Hematopoietic multipotent progenitor cell treated with erythropoietin and hydrocortisone succinate and interleukin-3 and kit ligand, for 4 days (in vitro differentiated cells): ENCODE measurements around the gene LHFPL5.

Experiments used
- DNase-seq: peaks from one replicate; pipeline ENCODE4 v3.0.0-alpha.2; 2015

LHFPL5 gene

GRCh38 chr6:35857853-35858252 is 52.7 kb downstream of the LHFPL5 start:
- no peak for DNase-seq

DNA sequence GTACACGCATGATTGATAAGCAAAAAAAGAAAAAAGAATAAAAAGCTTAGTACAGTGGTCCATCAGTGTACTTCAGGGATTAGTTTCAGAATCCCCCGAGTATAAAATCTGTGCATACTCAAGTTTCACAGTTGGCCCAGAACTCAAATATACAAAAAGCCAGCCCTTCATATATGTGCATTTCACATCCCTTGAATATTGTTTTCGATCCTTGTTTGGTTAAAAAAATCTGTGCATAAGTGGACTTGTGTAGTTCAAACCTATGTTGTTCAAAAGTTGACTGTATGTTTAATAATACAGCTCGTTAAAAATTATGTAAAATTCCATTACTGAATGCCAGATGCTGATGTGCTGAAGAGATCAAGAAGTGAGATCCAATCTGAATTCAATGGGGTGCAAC is 54.2 kb downstream of the LHFPL5 start:
- no peak for DNase-seq
